Motor neuron (in vitro differentiated cells): ENCODE data around the gene ACVR2A. TPM values are rescaled to one million over a fixed set of nuclear protein-coding genes. Genes with fewer than 3 reads are reported as not detected.
A peak's percentile ranks its signal among the peaks of the same experiment; 100 is the strongest.

ENCODE experiments used
- ATAC-seq, 8 experiments: fragments of 200-7000 bp; cut with Tn5 transposase; replicated peaks in 6 of 8; 2 replicates each; pipeline ENCODE4 v1.8.0; 2021; ENCODE audit warnings: mild to moderate bottlenecking in 8 of 8, moderate library complexity in 8 of 8
- H3K27ac ChIP-seq, 2 donors: fragments of 250-450 bp; sonication (Bioruptor Pico); 2 replicates each; pipeline ENCODE4 v1.9.0; 2021; ENCODE audit warnings: antibody characterized with exemption in 2 of 2, mild to moderate bottlenecking in 2 of 2, moderate library complexity in 1 of 2
- H3K4me1 ChIP-seq, 2 donors: fragments of 250-450 bp; sonication (Bioruptor Pico); replicated peaks in 1 of 2; 2 replicates each; pipeline ENCODE4 v1.6.1; 2021; ENCODE audit warnings: antibody characterized with exemption in 2 of 2, mild to moderate bottlenecking in 2 of 2, moderate library complexity in 1 of 2
- H3K4me3 ChIP-seq, 5 donors: fragments of 250-450 bp; sonication (Bioruptor Pico); 2 replicates each; pipeline ENCODE4 v1.9.0; 2021; ENCODE audit warnings: antibody characterized with exemption in 5 of 5, mild to moderate bottlenecking in 5 of 5, moderate library complexity in 4 of 5
- WGBS, 10 experiments: fragments of 450-650 bp; shearing (Covaris generic); methylation state at CpG; one replicate each; pipeline ENCODE4 v1.0.0; 2022; 5-methylcytosine and 5-hydroxymethylcytosine counted together
- in situ Hi-C, 9 experiments: fragments of 400-800 bp; cut with MboI; loops; one replicate each; pipeline ENCODE4 v1.15.0; 2021; ENCODE audit warnings: low sequenced_read_pairs in 9 of 9, low pct_unique_long_range_greater_than_20kb in 2 of 9; ENCODE audit not compliant: unreplicated experiment in 9 of 9
- total RNA-seq, 8 experiments: library from RNA; unstranded; fragments of 300-600 nt; gene quantifications; 2 replicates each; pipeline versions ENCODE4 v1.2.3 to v1.2.4, GENCODE V29; 2022

The ACVR2A gene
- 10 to 100 TPM in 6 of 8 experiments, 1 to 10 TPM in 2; 9.3 to 56.9 (median 35.3) TPM for total RNA-seq

- in situ Hi-C loops, result no loop called here
- peak; percentile 29 to 45 (median 31) for ATAC-seq
- peak within 1 kb of the TSS; percentile 95 to 97 for H3K27ac ChIP-seq
- H3K4me1 ChIP-seq, result peaks cover 4 to 17% of the 10 kb centered on the region in 2 donors
- 0 to 4% (median 0%) methylated on average over 7 to 32 of the region's 51 CpGs; no CpG with 5 or more reads in 1 of the 10 experiments for WGBS, 10 experiments
- peak within 1 kb of the TSS; percentile 69 to 96 (median 72) for H3K4me3 ChIP-seq
These were observed at the start of gene ACVR2A for GRCh38 chr2:147844697-147845410. Gene ACVR2A (plus strand): TSS chr2:147845029. CDS start chr2:147845153, 124 bp downstream.

- Histone ChIP-seq H3K4me1 (peaks cover 4 to 10% of the 10 kb centered on the region in 2 donors), H3K4me3 (no peak overlapping the region), H3K27ac (no peak overlapping the region)
- no peak for ATAC-seq
- 20 to 100% (median 100%) methylated on average over 1 of the region's 2 CpGs; no CpG with 5 or more reads in 3 of the 10 experiments for WGBS, 10 experiments
- in situ Hi-C loops, result no loop called here
These were observed 44.5 kb upstream of the ACVR2A start for GRCh38 chr2:147800316-147800715.

DNA sequence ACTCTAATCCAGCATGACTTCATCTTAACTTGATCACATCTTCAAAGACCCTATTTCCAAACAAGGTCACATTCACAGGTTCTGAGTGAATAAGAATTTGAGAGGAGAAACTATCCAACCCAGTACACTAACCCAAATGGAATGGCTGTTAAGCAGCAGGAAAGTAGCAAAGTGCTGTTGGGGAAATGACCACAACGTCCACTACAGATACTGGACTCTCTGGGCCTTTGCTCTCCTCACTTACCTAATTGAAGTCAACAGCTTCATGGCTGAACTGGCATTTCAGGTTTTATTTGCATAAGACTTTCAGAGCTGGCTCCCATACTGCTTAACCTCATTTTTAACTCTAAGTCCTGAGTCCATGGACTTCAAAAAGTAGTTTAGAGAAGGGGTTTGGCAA, 38.0 kb upstream of the ACVR2A start:
- WGBS, 10 experiments, result 0 to 100% (median 63%) methylated on average over 1 of the region's 1 CpG; no CpG with 5 or more reads in 6 of the 10 experiments
- in situ Hi-C loops, result no loop called here
- ATAC-seq, result no peak
- no peak overlapping the region for H3K4me3 ChIP-seq
- peaks cover 4 to 13% of the 10 kb centered on the region in 2 donors for H3K4me1 ChIP-seq
- no peak overlapping the region for H3K27ac ChIP-seq

- Histone ChIP-seq H3K27ac (no peak overlapping the region), H3K4me3 (no peak overlapping the region), H3K4me1 (peaks cover 4 to 13% of the 10 kb centered on the region in 2 donors)
- ATAC-seq, result peak in 1 of 8 experiments; percentile 70
- in situ Hi-C loops, result no loop called here
- WGBS, 10 experiments, result 27 to 100% (median 80%) methylated on average over 1 to 4 of the region's 4 CpGs; no CpG with 5 or more reads in 2 of the 10 experiments
These were observed 36.3 kb upstream of the ACVR2A start for GRCh38 chr2:147808520-147808919.

GRCh38 chr2:147810883-147811765, 33.7 kb upstream of the ACVR2A start:
- no peaks in the 10 kb centered on the region for H3K4me1 ChIP-seq
- in situ Hi-C loops, result no loop called here
- H3K27ac ChIP-seq, result no peak overlapping the region
- ATAC-seq, result no peak
- H3K4me3 ChIP-seq, result no peak overlapping the region

DNA sequence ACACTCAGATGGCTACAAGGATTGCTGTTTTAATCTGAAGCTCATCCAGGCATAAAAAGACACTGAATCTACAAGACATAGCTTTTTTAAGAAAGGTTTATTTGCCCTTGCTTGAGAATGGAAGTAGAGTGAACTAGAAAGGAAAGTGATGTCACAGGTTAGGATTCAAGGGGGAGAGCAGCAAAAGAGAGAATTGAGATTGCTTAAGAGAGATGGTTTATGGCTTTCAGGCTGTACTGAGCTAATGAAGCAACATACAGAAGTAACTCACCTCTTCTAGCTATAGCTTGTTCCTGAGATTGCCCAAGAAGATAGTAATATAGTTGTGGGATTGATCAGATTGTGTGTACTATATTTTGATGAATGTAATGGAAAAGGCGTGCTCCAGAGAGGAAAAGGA, 26.1 kb upstream of the ACVR2A start:
- Histone ChIP-seq H3K4me3 (no peak overlapping the region), H3K4me1 (no peaks in the 10 kb centered on the region), H3K27ac (no peak overlapping the region)
- no peak for ATAC-seq
- 9 to 100% (median 86%) methylated on average over 1 of the region's 1 CpG; no CpG with 5 or more reads in 5 of the 10 experiments for WGBS, 10 experiments
- in situ Hi-C loops, result no loop called here

DNA sequence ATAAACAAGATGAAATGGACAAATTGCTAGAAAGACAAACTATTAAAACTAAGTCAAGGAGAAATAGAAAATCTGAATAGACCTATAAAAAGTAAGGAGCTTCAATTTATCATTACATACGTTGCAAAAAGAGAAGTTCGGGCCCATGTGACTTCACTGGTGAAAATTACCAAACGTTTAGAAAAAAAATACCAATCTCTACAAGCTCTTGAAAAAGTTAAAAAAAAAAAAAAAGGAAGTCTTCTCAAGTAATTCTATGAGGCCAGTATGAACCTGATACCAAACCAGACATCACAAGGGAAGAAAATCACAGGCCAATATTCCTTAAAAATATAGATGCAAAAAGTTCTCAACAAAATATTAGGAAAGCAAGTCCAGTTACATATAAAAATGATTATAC, 20.2 kb upstream of the ACVR2A start:
- in situ Hi-C loops, result no loop called here
- Histone ChIP-seq H3K4me3 (no peak overlapping the region), H3K27ac (no peak overlapping the region), H3K4me1 (no peaks in the 10 kb centered on the region)
- no peak for ATAC-seq
- 32 to 83% (median 70%) methylated on average over 2 to 3 of the region's 3 CpGs for WGBS, 10 experiments

- no peak overlapping the region for H3K4me3 ChIP-seq
- in situ Hi-C loops, result no loop called here
- H3K27ac ChIP-seq, result no peak overlapping the region
- no peaks in the 10 kb centered on the region for H3K4me1 ChIP-seq
- 25 to 100% (median 80%) methylated on average over 1 to 16 of the region's 41 CpGs for WGBS, 10 experiments
- no peak for ATAC-seq
These were observed 18.3 kb upstream of the ACVR2A start for GRCh38 chr2:147826278-147827087.

DNA sequence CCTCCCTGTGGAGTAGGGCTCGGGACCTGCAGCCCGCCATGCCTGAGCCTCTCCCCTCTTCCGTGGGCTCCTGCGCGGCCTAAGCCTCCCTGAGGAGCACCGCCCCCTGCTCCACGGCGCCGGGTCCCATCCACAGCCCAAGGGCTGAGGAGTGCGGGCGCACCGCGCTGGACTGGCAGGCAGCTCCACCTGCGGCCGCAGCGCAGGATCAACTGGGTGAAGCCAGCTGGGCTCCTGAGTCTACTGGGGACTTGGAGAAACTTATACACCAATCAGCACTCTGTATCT, 17.8 kb upstream of the ACVR2A start:
- Histone ChIP-seq H3K4me1 (no peaks in the 10 kb centered on the region), H3K4me3 (no peak overlapping the region), H3K27ac (no peak overlapping the region)
- no peak for ATAC-seq
- WGBS, 10 experiments, result 80 to 100% (median 93%) methylated on average over 3 to 4 of the region's 16 CpGs; no CpG with 5 or more reads in 7 of the 10 experiments
- in situ Hi-C loops, result no loop called here

- in situ Hi-C loops, result no loop called here
- H3K27ac ChIP-seq, result no peak overlapping the region
- peak in 2 of 8 experiments; percentile 55 to 58 for ATAC-seq
- H3K4me3 ChIP-seq, result no peak overlapping the region
- H3K4me1 ChIP-seq, result no peaks in the 10 kb centered on the region
These were observed 15.7 kb upstream of the ACVR2A start for GRCh38 chr2:147829106-147829505.

DNA sequence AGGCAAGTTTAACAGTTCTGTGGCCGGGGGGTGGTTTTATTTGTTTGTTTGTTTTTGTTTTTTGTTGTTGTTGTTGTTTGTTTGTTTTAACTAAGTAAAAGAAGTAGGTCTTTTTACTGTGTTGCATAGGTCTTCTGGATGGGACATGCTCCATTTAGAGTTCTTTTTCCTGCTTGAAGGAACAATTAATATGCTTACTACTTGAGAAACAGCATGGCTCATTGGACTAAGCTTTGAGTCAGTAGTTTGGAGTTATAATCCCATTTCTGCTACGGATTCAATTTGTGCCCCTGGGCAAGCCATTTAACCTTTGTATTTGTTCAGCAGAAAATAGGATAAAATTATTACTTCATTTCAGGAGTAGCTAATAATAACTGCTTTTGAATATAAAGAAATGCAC, 8.7 kb upstream of the ACVR2A start:
- 18 to 100% (median 80%) methylated on average over 1 to 2 of the region's 2 CpGs for WGBS, 10 experiments
- in situ Hi-C loops, result no loop called here
- ATAC-seq, result no peak

GRCh38 chr2:147843391-147843863, 1.4 kb upstream of the ACVR2A start:
- ATAC-seq, result no peak
- peaks cover 4 to 17% of the 10 kb centered on the region in 2 donors for H3K4me1 ChIP-seq
- H3K4me3 ChIP-seq, result peak overlapping the region; percentile 69 to 96 (median 72)
- peak overlapping the region; percentile 95 to 97 for H3K27ac ChIP-seq
- in situ Hi-C loops, result no loop called here
- WGBS, 10 experiments, result 0 to 16% (median 6%) methylated on average over 5 to 17 of the region's 18 CpGs

More for the DNA sequence above, 8.7 kb upstream of the ACVR2A start:
- H3K27ac ChIP-seq, result no peak overlapping the region
- H3K4me1 ChIP-seq, result no peaks in the 10 kb centered on the region
- H3K4me3 ChIP-seq, result no peak overlapping the region
